Skeletal muscle tissue (tissue), 4 donors: ENCODE results near the gene SLC34A3. TPM values are rescaled to one million over a fixed set of nuclear protein-coding genes. Genes with fewer than 3 reads are reported as not detected.

Experiments used
- H3K27ac ChIP-seq: one replicate; pipeline ENCODE4 v1.7.0; 2013; ENCODE audit warnings: mild to moderate bottlenecking, low read depth, low read length, inconsistent platforms
- H3K27me3 ChIP-seq, 3 donors: one replicate each; pipeline ENCODE4 v1.7.0; 2013; ENCODE audit warnings: low read length in 3 of 3; ENCODE audit not compliant: control insufficient read depth in 3 of 3, insufficient read depth in 3 of 3
- H3K36me3 ChIP-seq, 3 donors: one replicate each; pipeline ENCODE4 v1.7.0; 2013; ENCODE audit warnings: low read length in 3 of 3; ENCODE audit not compliant: control insufficient read depth in 3 of 3, insufficient read depth in 3 of 3
- H3K4me1 ChIP-seq, 3 donors: one replicate each; pipeline ENCODE4 v1.7.0; 2013; ENCODE audit warnings: low read length in 3 of 3, mild to moderate bottlenecking in 3 of 3; ENCODE audit not compliant: control insufficient read depth in 3 of 3, insufficient read depth in 3 of 3
- H3K4me3 ChIP-seq, 3 donors: one replicate each; pipeline ENCODE4 v1.7.0; 2013; ENCODE audit warnings: low read length in 3 of 3
- H3K9ac ChIP-seq, 3 donors: one replicate each; pipeline ENCODE4 v1.7.0; 2013; ENCODE audit warnings: low read length in 3 of 3, mild to moderate bottlenecking in 3 of 3, moderate library complexity in 2 of 3, low read depth in 1 of 3
- H3K9me3 ChIP-seq, 3 donors: one replicate each; pipeline ENCODE4 v1.7.0; 2013; ENCODE audit warnings: low read length in 3 of 3; ENCODE audit not compliant: control insufficient read depth in 3 of 3
- total RNA-seq: library from RNA; depleted of rRNA; stranded (reverse); fragments of >200 nt; gene quantifications from one replicate; pipeline ENCODE4 v1.2.3, GENCODE V29; 2014
- donor health status: Osteomylitis.

The SLC34A3 gene
- total RNA-seq, 1 donor from 2014 or later: not detected

DNA sequence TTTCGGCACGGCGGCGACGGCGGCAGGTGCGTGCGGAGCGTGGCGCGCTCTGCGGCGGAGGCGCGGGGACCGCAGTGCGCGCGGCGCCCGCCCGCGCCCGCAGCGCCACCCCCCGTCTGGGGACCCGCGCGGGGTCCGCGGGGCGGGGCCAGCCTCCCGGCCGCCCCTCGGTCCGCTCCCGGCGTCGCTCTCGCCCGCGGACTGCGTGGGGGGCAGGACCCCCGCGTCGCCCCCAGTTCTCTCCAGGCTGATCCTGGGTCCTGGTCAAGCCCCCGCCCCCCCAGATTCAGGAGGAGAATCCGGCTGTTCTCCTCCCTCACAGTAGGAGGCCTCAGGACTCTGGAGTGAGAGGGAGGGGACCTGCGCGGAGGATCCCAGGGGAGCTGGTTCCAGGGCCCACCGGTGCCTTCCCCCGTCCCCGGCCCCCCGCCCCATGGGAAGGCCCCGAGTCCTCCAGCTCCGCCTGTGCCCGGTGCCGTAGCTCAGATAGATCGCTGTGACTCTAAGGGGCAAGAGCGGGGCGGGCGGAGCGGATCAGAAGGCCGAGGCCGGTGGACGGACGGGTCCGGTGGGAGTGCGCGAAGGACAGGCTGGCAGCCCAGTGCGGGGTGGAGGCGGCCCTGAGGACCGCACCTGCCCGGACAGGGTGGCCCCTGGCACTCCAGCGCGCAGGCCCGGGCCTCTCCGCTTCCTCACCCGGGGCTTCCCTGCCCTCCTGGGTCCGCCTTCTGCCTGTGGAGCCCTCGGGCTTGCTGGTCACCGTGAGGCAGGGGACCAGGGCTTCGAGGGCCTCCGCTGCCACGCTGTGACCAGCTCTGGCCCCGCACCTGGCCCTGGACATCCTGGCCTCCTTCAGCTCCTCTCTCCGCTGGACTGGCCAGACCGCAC, 8.3 kb upstream of the SLC34A3 start, which contains the start of gene RNF208:
RNF208 (minus strand) TSS at position 51 of the 888 bp plus-strand sequence. CDS start 1,028 bp downstream, outside the sequence.
- Histone ChIP-seq H3K27me3 (peaks cover 11 to 13% (median 11%) of the 10 kb centered on the region in 3 donors), H3K9ac (peak within 1 kb of the TSS; percentile 80 to 90 (median 86)), H3K4me3 (peak within 1 kb of the TSS; percentile 68 to 89 (median 89)), H3K9me3 (no peaks in the 10 kb centered on the region), H3K36me3 (no peaks in the 10 kb centered on the region), H3K27ac (peak within 1 kb of the TSS; percentile 90), H3K4me1 (peaks cover 17 to 39% (median 19%) of the 10 kb centered on the region in 3 donors)

DNA sequence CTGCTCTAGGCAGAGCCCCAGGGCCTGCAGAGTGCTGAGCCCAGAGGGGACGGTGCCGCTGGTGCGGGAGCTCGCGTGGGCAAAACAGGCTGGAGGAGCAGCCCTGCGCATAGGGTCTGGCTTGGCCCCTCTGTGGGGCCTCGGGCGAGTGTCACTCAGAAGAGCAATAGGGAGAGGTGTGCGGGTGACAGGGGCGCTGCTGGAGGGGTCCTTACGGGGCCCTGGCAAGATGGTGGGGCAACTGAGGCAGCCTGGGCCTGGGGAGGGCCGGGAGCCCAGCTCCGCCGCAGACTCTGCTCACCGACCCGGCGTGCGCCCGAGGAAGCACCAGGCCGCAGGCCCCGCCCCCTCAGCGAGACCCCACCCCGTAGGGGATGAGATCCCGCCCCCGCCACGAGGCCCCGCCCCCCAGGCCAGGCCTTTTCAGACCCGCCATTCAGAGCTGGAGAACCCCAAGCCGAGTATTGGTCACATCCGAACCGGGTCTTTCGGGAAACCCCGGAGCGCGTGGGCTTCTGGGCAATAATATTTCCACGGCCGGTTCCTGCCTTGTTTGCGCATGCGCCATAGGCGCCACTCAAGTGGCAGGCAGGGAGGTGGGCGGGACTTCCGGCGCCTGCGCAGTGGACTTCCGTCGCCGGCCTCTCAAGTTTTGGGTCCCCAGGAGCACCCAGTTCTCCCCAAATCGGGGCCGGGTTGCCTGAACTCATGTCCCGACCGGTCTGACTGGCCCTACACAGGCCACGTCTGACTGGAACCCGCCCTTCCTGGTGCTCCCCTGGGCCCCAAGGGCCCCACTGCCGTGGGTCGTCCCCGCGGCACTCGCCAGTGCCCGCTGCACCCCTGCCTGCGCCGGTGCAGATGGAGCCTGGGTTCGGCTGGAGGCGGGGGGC, 7.4 kb upstream of the SLC34A3 start:
- Histone ChIP-seq H3K4me1 (peaks cover 12 to 32% (median 13%) of the 10 kb centered on the region in 3 donors), H3K36me3 (no peaks in the 10 kb centered on the region), H3K27me3 (peaks cover 15 to 18% (median 16%) of the 10 kb centered on the region in 3 donors), H3K9me3 (no peaks in the 10 kb centered on the region), H3K9ac (peak overlapping the region; percentile 90 to 99 (median 91)), H3K27ac (peak overlapping the region; percentile 90), H3K4me3 (peak overlapping the region; percentile 81 to 89 (median 89))

DNA sequence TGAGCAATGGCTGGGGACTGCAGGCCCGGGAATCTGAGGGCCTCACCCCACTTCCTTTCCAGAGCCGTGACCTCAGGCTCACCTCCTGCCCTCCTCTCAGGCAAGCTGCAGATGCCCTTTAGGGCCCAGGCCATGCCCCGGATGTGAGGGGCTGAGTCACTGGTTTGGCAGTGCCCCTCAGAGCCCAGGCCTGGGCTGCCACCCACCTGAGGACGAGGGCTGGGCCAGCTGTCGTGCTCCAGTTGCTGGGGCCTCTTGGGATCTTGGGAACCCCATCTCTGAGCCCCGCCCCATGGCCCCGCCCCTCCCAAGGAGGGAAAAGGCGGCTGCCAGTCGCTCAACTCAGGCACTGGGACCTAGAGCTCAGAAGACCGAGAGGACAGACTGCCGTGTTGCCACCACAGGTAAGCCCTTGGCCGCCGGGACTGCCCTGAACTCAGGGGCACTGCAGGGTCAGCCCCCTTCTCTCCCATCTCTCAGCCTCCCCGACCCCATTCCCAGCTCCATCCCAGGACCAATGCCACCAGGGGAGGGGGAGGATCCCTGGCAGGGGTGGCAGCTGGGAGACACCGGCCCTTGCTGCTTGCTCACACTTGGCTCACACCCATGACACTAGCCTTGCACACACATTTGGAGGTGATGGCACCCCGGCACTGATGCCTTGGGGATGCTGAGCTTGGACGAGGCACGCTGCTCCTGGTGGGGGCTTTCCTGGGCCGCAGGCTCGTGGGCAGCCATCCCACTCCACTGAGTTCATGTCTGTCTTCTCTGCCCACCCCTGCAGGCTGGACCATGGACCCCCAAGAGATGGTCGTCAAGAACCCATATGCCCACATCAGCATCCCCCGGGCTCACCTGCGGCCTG, 5.6 kb upstream of the SLC34A3 start, which contains the start of gene CYSRT1:
CYSRT1 (plus strand) TSS at position 345 of the 865 bp plus-strand sequence; CDS start at position 793, 448 bp downstream.
- peaks cover 12 to 24% (median 13%) of the 10 kb centered on the region in 3 donors for H3K4me1 ChIP-seq
- H3K27ac ChIP-seq: peak within 1 kb of the TSS; percentile 90
- no peaks in the 10 kb centered on the region for H3K9me3 ChIP-seq
- H3K27me3 ChIP-seq: peaks cover 31 to 35% (median 31%) of the 10 kb centered on the region in 3 donors
- H3K36me3 ChIP-seq: no peaks in the 10 kb centered on the region
- peak within 1 kb of the TSS; percentile 81 to 89 (median 89) for H3K4me3 ChIP-seq
- H3K9ac ChIP-seq: peak within 1 kb of the TSS; percentile 90 to 99 (median 91)

DNA sequence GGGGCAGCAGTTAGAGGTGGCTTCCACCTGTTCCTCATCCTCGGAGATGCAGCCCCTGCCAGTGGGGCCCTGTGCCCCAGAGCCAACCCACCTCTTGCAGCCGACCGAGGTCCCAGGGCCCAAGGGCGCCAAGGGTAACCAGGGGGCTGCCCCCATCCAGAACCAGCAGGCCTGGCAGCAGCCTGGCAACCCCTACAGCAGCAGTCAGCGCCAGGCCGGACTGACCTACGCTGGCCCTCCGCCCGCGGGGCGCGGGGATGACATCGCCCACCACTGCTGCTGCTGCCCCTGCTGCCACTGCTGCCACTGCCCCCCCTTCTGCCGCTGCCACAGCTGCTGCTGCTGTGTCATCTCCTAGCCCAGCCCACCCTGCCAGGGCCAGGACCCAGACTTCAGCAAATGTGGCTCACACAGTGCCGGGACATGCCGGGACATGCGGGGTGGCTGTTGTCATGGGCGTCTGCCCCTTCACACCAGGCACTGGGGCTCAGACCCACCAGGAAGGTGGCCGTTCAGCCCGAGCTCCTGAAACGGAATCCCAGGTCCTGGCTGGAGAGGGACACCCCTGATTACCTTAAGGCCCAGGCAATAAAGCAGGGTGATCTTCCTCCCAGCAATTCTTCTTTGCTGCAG, 4.9 kb upstream of the SLC34A3 start:
- Histone ChIP-seq H3K27ac (no peak overlapping the region), H3K36me3 (no peaks in the 10 kb centered on the region), H3K4me3 (no peak overlapping the region), H3K27me3 (peaks cover 38 to 42% (median 39%) of the 10 kb centered on the region in 3 donors), H3K4me1 (peaks cover 11 to 24% (median 12%) of the 10 kb centered on the region in 3 donors), H3K9me3 (no peaks in the 10 kb centered on the region), H3K9ac (no peak overlapping the region)

DNA sequence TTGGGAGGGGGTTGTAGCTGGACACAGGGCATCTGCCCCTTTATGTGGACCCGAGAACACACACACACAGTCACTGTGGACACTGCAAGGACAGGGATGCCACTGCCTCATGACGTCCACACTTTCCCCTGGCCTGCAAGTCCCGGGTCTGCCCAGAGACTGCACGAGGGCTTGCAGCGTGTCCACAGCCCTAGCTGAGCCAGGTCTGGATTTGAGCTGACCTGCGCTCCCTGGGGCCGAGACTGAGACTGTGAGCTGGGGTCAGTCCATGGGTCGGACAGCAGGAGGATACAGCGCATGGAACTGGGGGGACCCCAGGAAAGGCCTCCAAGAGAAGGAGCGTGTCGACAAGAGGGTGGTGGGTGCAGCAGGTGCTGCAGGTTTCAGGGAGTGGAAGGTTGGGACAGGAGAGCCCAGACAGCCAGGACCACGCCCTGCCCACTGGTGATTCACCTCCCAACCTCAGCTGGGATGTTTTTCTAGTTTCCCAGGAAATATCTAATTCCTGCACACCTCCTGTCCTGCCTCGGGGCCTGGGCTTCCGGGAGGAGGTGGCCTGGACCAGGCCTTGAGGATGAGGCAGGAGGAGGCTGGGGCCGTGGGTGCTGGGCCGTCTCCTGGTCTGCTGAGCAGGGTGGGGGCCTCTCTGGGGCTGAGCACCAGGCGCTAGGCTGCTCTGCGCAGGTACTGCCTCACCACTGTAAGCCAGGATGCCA, 4.2 kb upstream of the SLC34A3 start:
- Histone ChIP-seq H3K27ac (no peak overlapping the region), H3K4me3 (no peak overlapping the region), H3K9me3 (no peaks in the 10 kb centered on the region), H3K27me3 (peaks cover 45 to 48% (median 46%) of the 10 kb centered on the region in 3 donors), H3K4me1 (peaks cover 11 to 24% (median 12%) of the 10 kb centered on the region in 3 donors), H3K36me3 (no peaks in the 10 kb centered on the region), H3K9ac (peak overlapping the region in 1 of 3 donors; percentile 50)

DNA sequence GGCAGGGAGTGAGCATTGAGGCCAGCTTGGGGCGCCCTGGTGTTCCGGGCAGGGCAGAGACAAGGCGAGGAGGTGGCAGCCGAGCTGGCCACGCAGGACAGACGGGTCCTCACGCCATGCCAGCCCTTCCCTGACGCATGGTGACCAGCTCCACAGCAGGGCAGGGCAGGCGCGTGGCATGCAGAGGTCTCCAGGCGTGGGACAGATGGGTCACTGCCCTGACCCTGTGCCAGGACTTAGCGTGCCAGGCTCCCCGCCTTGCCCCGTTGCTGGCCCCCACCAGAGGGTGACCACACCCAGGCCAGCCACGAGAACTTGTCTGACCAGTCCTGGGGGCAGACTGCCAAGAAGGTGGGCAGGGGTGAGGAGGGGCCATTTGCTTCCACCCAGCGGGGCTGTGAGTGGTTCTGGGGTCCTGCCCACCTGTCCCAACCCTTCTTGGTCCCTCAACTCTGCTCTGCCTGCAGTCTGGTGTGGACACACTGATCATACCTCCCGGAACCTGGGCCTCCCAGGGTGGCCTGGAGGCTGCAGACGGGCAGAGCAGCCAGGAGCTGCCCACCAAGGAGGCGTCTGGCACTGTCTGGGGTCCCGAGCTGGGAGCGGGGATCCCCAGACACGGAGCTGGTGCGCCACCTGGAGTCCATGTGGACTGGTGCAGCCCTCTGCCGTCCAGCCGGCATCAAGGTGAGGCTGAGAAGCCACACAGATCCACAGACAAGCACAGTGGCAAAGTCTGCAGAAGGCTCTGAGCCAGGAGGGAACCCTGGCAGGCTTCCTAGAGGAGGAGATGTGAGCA, 3.4 kb upstream of the SLC34A3 start, which contains the start of gene RNF224:
RNF224 (plus strand) TSS at position 449 of the 799 bp plus-strand sequence. CDS start 834 bp downstream, outside the sequence.
- Histone ChIP-seq H3K9ac (peak within 1 kb of the TSS in 1 of 3 donors; percentile 50), H3K9me3 (no peaks in the 10 kb centered on the region)

DNA sequence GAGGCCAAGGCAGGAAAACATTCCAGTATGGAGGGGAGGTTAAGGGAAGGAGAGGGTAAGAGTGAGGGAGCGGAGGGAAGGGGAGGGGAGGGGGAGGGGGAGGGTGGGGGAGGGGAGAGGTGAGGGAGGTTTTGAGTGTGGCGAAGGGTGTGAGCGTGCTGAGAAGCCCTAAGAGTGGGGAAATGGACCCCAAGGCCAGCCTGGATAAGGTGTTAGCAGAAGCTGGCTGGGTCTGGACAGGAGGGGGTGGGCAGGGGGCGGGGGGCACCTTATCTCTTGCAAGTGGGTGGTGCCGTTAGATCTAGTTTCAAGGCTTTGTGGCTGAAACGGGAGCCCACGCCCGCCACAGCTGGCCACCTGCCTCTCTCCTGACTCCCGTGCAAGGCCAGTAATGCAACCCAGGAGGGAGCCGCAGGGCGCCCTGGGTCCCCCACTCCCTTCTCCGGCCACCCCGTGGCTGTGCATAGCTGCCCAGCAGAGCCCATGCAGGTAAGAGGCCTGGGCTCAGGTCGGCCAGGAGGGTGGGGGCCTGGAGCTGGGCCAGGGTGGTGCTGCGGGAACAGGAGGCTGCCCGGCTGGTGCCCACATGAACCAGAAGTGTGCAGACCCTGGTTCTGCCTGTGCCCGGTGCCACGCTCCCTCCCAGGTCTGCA, 2.7 kb upstream of the SLC34A3 start:
- H3K9me3 ChIP-seq: no peaks in the 10 kb centered on the region
- no peaks in the 10 kb centered on the region for H3K36me3 ChIP-seq
- H3K27ac ChIP-seq: no peak overlapping the region
- H3K4me3 ChIP-seq: no peak overlapping the region
- H3K9ac ChIP-seq: no peak overlapping the region
- H3K4me1 ChIP-seq: peaks cover 6 to 19% (median 7%) of the 10 kb centered on the region in 3 donors
- peaks cover 48 to 57% (median 54%) of the 10 kb centered on the region in 3 donors for H3K27me3 ChIP-seq

More for the DNA sequence above, 3.4 kb upstream of the SLC34A3 start, which contains the start of gene RNF224:
- H3K4me3 ChIP-seq: no peak within 1 kb of the TSS
- H3K36me3 ChIP-seq: no peaks in the 10 kb centered on the region
- H3K4me1 ChIP-seq: peaks cover 11 to 24% (median 12%) of the 10 kb centered on the region in 3 donors
- no peak within 1 kb of the TSS for H3K27ac ChIP-seq
- H3K27me3 ChIP-seq: peaks cover 48 to 53% (median 51%) of the 10 kb centered on the region in 3 donors
